ENCODE measurements around the gene CRLF1. TPM values are rescaled to one million over a fixed set of nuclear protein-coding genes. Genes with fewer than 3 reads are reported as not detected.
"Not testable (repeated sequence)": the region's sequence is repeated elsewhere in the genome, so short reads cannot be mapped to it uniquely, and the experiment has no call there.

Gene CRLF1
- total RNA-seq, 1 experiment from 2014 or later: 4.3 TPM

- Mint-ChIP-seq H3K27ac (ENCODE audit: low read depth, unreplicated experiment) (no peak overlapping the region), H3K27me3 (ENCODE audit: insufficient read depth, unreplicated experiment) (no peaks in the 10 kb centered on the region), H3K4me1 (ENCODE audit: insufficient read depth, unreplicated experiment) (peaks cover 17% of the 10 kb centered on the region), H3K36me3 (ENCODE audit: insufficient read depth, unreplicated experiment) (peaks cover 16% of the 10 kb centered on the region), H3K9me3 (ENCODE audit: unreplicated experiment) (no peaks in the 10 kb centered on the region), H3K4me3 (ENCODE audit: unreplicated experiment) (no peak overlapping the region)
- TF ChIP-seq, protein P1, sequence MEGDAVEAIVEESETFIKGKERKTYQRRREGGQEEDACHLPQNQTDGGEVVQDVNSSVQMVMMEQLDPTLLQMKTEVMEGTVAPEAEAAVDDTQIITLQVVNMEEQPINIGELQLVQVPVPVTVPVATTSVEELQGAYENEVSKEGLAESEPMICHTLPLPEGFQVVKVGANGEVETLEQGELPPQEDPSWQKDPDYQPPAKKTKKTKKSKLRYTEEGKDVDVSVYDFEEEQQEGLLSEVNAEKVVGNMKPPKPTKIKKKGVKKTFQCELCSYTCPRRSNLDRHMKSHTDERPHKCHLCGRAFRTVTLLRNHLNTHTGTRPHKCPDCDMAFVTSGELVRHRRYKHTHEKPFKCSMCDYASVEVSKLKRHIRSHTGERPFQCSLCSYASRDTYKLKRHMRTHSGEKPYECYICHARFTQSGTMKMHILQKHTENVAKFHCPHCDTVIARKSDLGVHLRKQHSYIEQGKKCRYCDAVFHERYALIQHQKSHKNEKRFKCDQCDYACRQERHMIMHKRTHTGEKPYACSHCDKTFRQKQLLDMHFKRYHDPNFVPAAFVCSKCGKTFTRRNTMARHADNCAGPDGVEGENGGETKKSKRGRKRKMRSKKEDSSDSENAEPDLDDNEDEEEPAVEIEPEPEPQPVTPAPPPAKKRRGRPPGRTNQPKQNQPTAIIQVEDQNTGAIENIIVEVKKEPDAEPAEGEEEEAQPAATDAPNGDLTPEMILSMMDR (IDR thresholded peaks at IDR 0.05; ENCODE audit: unreplicated experiment): peak; percentile 93
- no TSS peak for BruUV-seq (replicated peaks)
- ChIA-PET POLR2A (interaction anchor here (0.7 to 2.7 kb wide), 4 partner anchors 22 to 763 kb away, joined by 3 to 17 read pairs (median 3); partner anchors contain the start of genes CRTC1 and UBA52), CTCF (interaction anchor here (0.6 to 3.3 kb wide), 23 partner anchors 9 to 401 kb away, joined by 3 to 25 read pairs (median 4); partner anchors contain the start of gene UPF1)
- peak; percentile 73 for DNase-seq (ENCODE audit: unreplicated experiment)
- intact Hi-C loops (cut with micrococcal nuclease): loop anchor here (1.0 to 5.0 kb wide), 2 partner anchors 168 to 253 kb away; no protein-coding TSS in a partner anchor
Observed at GRCh38 chr19:18594096-18594823, 12.3 kb downstream of the CRLF1 start.

- TF ChIP-seq, protein P1 (IDR thresholded peaks at IDR 0.05; ENCODE audit: unreplicated experiment): no peak
- Mint-ChIP-seq H3K4me3 (ENCODE audit: unreplicated experiment) (peak overlapping the region; percentile 35), H3K36me3 (ENCODE audit: insufficient read depth, unreplicated experiment) (peaks cover 18% of the 10 kb centered on the region), H3K27me3 (ENCODE audit: insufficient read depth, unreplicated experiment) (no peaks in the 10 kb centered on the region), H3K9me3 (ENCODE audit: unreplicated experiment) (no peaks in the 10 kb centered on the region), H3K4me1 (ENCODE audit: insufficient read depth, unreplicated experiment) (peaks cover 17% of the 10 kb centered on the region), H3K27ac (ENCODE audit: low read depth, unreplicated experiment) (no peak overlapping the region)
- intact Hi-C loops (cut with micrococcal nuclease): loop anchor here (1.0 to 5.0 kb wide), 2 partner anchors 169 to 254 kb away; no protein-coding TSS in a partner anchor
- no peak for DNase-seq (ENCODE audit: unreplicated experiment)
- CTCF ChIA-PET: interaction anchor here (0.5 to 3.3 kb wide), 30 partner anchors 9 to 655 kb away, joined by 3 to 25 read pairs (median 4); partner anchors contain the start of gene UPF1
- no TSS peak for BruUV-seq (replicated peaks)
- POLR2A ChIA-PET: interaction anchor here (0.7 to 2.7 kb wide), 6 partner anchors 9 to 241 kb away, joined by 3 to 17 read pairs (median 3); partner anchors contain the start of genes CRTC1 and UBA52
Observed at GRCh38 chr19:18593367-18594095, 13.1 kb downstream of the CRLF1 start.

GRCh38 chr19:18592732-18593131, 13.9 kb downstream of the CRLF1 start:
- not testable (repeated sequence) for H3K27me3 Mint-ChIP-seq (ENCODE audit: insufficient read depth, unreplicated experiment)
- CTCF ChIA-PET: interaction anchor here (0.6 to 3.3 kb wide), 12 partner anchors 8 to 535 kb away, joined by 3 to 25 read pairs (median 6); partner anchors contain the start of gene UPF1

GRCh38 chr19:18591735-18592385, 14.7 kb downstream of the CRLF1 start:
- no peak overlapping the region for H3K4me3 Mint-ChIP-seq (ENCODE audit: unreplicated experiment)
- H3K9me3 Mint-ChIP-seq (ENCODE audit: unreplicated experiment): no peaks in the 10 kb centered on the region
- ChIA-PET CTCF (interaction anchor here (0.6 to 3.5 kb wide), 8 partner anchors 9 to 758 kb away, joined by 3 to 25 read pairs (median 10); no protein-coding TSS in a partner anchor), POLR2A (interaction anchor here (0.6 to 2.7 kb wide), 3 partner anchors 9 to 328 kb away, joined by 3 to 17 read pairs (median 5); partner anchors contain the start of genes COPE, DDX49 and UBA52)
- BruUV-seq (replicated peaks): no TSS peak
- peaks cover 17% of the 10 kb centered on the region for H3K4me1 Mint-ChIP-seq (ENCODE audit: insufficient read depth, unreplicated experiment)
- TF ChIP-seq, protein P1 (IDR thresholded peaks at IDR 0.05; ENCODE audit: unreplicated experiment): no peak
- intact Hi-C loops (cut with micrococcal nuclease): loop anchor here (1.0 to 5.0 kb wide), 2 partner anchors 44 to 170 kb away; no protein-coding TSS in a partner anchor
- no peak for DNase-seq (ENCODE audit: unreplicated experiment)
- peaks cover 19% of the 10 kb centered on the region for H3K36me3 Mint-ChIP-seq (ENCODE audit: insufficient read depth, unreplicated experiment)
- no peaks in the 10 kb centered on the region for H3K27me3 Mint-ChIP-seq (ENCODE audit: insufficient read depth, unreplicated experiment)
- no peak overlapping the region for H3K27ac Mint-ChIP-seq (ENCODE audit: low read depth, unreplicated experiment)

More at GRCh38 chr19:18592732-18593131, 13.9 kb downstream of the CRLF1 start:
- H3K9me3 Mint-ChIP-seq (ENCODE audit: unreplicated experiment); BruUV-seq (replicated peaks); DNase-seq (ENCODE audit: unreplicated experiment); H3K4me3 Mint-ChIP-seq (ENCODE audit: unreplicated experiment); H3K27ac Mint-ChIP-seq (ENCODE audit: low read depth, unreplicated experiment): not testable (repeated sequence)
- Mint-ChIP-seq H3K36me3 (ENCODE audit: insufficient read depth, unreplicated experiment) (peaks cover 21% of the 10 kb centered on the region), H3K4me1 (ENCODE audit: insufficient read depth, unreplicated experiment) (peaks cover 17% of the 10 kb centered on the region)
- intact Hi-C loops (cut with micrococcal nuclease): loop anchor here (1.0 to 5.0 kb wide), 2 partner anchors 44 to 170 kb away; no protein-coding TSS in a partner anchor
- POLR2A ChIA-PET: interaction anchor here (0.7 to 2.7 kb wide), 6 partner anchors 10 to 327 kb away, joined by 3 to 17 read pairs (median 3); partner anchors contain the start of genes COPE, CRTC1, DDX49 and UBA52

Data from MCF 10A (cell line).